PC-3 (cell line): ENCODE data around the gene FAM3B. TPM values are rescaled to one million over a fixed set of nuclear protein-coding genes. Genes with fewer than 3 reads are reported as not detected.

Source experiments
- ATAC-seq: fragments of 200-7000 bp; cut with Tn5 transposase; 2 replicates; pipeline ENCODE4 v1.9.1; 2020; ENCODE audit warnings: mild to moderate bottlenecking, moderate library complexity
- BruUV-seq: library from RNA; stranded (reverse); fragments of 400-500 nt; replicated peaks from 2 replicates; lab custom pipeline; 2021; lab: Mats Ljungman, UMichigan
- CTCF ChIA-PET: fragments of 300-600 bp; sonication (Branson Sonifier 250); formaldehyde crosslinking; loops from one replicate; lab custom pipeline; 2022; ENCODE audit warnings: antibody characterized with exemption; lab: Charles Lee
- POLR2A ChIA-PET: fragments of 300-600 bp; sonication (Branson Sonifier 250); formaldehyde crosslinking; loops from one replicate; lab custom pipeline; 2022; ENCODE audit warnings: antibody characterized with exemption; ENCODE audit not compliant: unreplicated experiment; lab: Charles Lee
- DNase-seq: peaks from one replicate; pipeline ENCODE4 v3.0.0-alpha.2; 2015
- H2AFZ ChIP-seq: fragments of 300-600 bp; sonication (generic); 2 replicates; pipeline ENCODE4 v1.6.0; 2016; ENCODE audit warnings: antibody characterized with exemption, low read length
- H3F3A ChIP-seq: fragments of 300-600 bp; sonication (generic); one replicate; pipeline ENCODE4 v1.6.0; 2017; ENCODE audit warnings: antibody characterized with exemption, low read length, control low read depth, mild to moderate bottlenecking; ENCODE audit not compliant: unreplicated experiment
- H3K27ac ChIP-seq: fragments of 300-600 bp; sonication (generic); 2 replicates; pipeline ENCODE4 v1.5.1; 2016; ENCODE audit warnings: mild to moderate bottlenecking, low read length
- H3K27me3 ChIP-seq: fragments of 300-600 bp; sonication (generic); 2 replicates; pipeline ENCODE4 v1.6.1; 2016; ENCODE audit warnings: low read length, mixed read lengths
- H3K36me3 ChIP-seq: fragments of 300-600 bp; sonication (generic); 2 replicates; pipeline ENCODE4 v1.6.1; 2016; ENCODE audit warnings: low read depth, mixed run types, low read length, mixed read lengths
- H3K4me1 ChIP-seq: fragments of 300-600 bp; sonication (generic); 2 replicates; pipeline ENCODE4 v1.5.1; 2016; ENCODE audit warnings: low read length; ENCODE audit not compliant: insufficient read depth
- H3K4me2 ChIP-seq: fragments of 300-600 bp; sonication (generic); 2 replicates; pipeline ENCODE4 v1.6.0; 2016; ENCODE audit warnings: low read length
- H3K4me3 ChIP-seq: fragments of 300-600 bp; sonication (generic); 2 replicates; pipeline ENCODE4 v1.5.1; 2016; ENCODE audit warnings: mild to moderate bottlenecking, low read length, mixed read lengths
- H3K79me2 ChIP-seq: fragments of 300-600 bp; sonication (generic); 2 replicates; pipeline ENCODE4 v1.6.1; 2017; ENCODE audit warnings: low read length, mixed read lengths
- H3K9ac ChIP-seq: fragments of 300-600 bp; sonication (generic); 2 replicates; pipeline ENCODE4 v1.6.0; 2016; ENCODE audit warnings: mild to moderate bottlenecking, low read length
- H3K9me2 ChIP-seq: fragments of 300-600 bp; sonication (generic); replicated peaks from 2 replicates; pipeline ENCODE4 v1.6.1; 2016; ENCODE audit warnings: mixed run types, low read length, mixed read lengths
- H3K9me3 ChIP-seq: fragments of 300-600 bp; sonication (generic); 2 replicates; pipeline ENCODE4 v1.6.1; 2016; ENCODE audit warnings: low read length, mixed read lengths
- H4K20me1 ChIP-seq: fragments of 300-600 bp; sonication (generic); 2 replicates; pipeline ENCODE4 v1.6.1; 2016; ENCODE audit warnings: low read length, mixed read lengths
- CTCF ChIP-seq: fragments of 300-600 bp; sonication (generic); conservative IDR thresholded peaks from 2 replicates; pipeline ENCODE4 v1.5.1; 2017; ENCODE audit warnings: antibody characterized with exemption, low read depth, mild to moderate bottlenecking, low read length
- EZH2 ChIP-seq: fragments of 300-600 bp; sonication (generic); IDR thresholded peaks from one replicate; pipeline ENCODE4 v1.6.1; 2017; ENCODE audit warnings: antibody characterized with exemption, mild to moderate bottlenecking, low read length; ENCODE audit not compliant: unreplicated experiment
- EZH2phosphoT487 ChIP-seq: fragments of 300-600 bp; sonication (generic); IDR thresholded peaks from 2 replicates; pipeline ENCODE4 v1.6.1; 2018; ENCODE audit warnings: mild to moderate bottlenecking, antibody characterized with exemption, low read length, borderline replicate concordance
- intact Hi-C: fragments of 100-400 bp; cut with micrococcal nuclease; formaldehyde crosslinking; loops from 2 replicates; pipeline ENCODE4 v1.9.0; 2023
- total RNA-seq: library from RNA; depleted of rRNA; stranded (reverse); fragments of >200 nt; gene quantifications from 2 replicates; pipeline ENCODE4 v1.2.3, GENCODE V29; 2014

The FAM3B gene
- total RNA-seq, 1 experiment from 2014 or later, result not detected

- BruUV-seq, result no TSS peak
- no peak overlapping the region for H3K9ac ChIP-seq
Measured at GRCh38 chr21:41283211-41283818, 33.3 kb upstream of the FAM3B start.

GRCh38 chr21:41289431-41289830, 27.2 kb upstream of the FAM3B start:
- no peak overlapping the region for H3K9ac ChIP-seq
- no peak overlapping the region for H3K27ac ChIP-seq
- H3K4me3 ChIP-seq, result no peak overlapping the region
- H4K20me1 ChIP-seq, result no peaks in the 10 kb centered on the region
- no peaks in the 10 kb centered on the region for H3F3A ChIP-seq
- ATAC-seq (no peak), DNase-seq (no peak)
- no peaks in the 10 kb centered on the region for H3K36me3 ChIP-seq
- POLR2A ChIA-PET, result no interaction called here
- TF ChIP-seq EZH2 (no peak), CTCF (no peak), EZH2phosphoT487 (no peak)
- no peaks in the 10 kb centered on the region for H3K9me3 ChIP-seq
- H3K9me2 ChIP-seq, result no peaks in the 10 kb centered on the region
- H3K27me3 ChIP-seq, result no peaks in the 10 kb centered on the region
- H3K4me1 ChIP-seq, result no peaks in the 10 kb centered on the region
- BruUV-seq, result no TSS peak
- intact Hi-C loops, result loop anchor here (10.0 kb wide), 1 partner anchor 135 kb away; the partner anchor contains the start of gene MX1
- H3K79me2 ChIP-seq, result no peaks in the 10 kb centered on the region
- CTCF ChIA-PET, result no interaction called here
- no peak overlapping the region for H2AFZ ChIP-seq
- no peak overlapping the region for H3K4me2 ChIP-seq

More at GRCh38 chr21:41283211-41283818, 33.3 kb upstream of the FAM3B start:
- H3K9me3 ChIP-seq, result no peaks in the 10 kb centered on the region
- TF ChIP-seq EZH2 (no peak), CTCF (peak; percentile 92), EZH2phosphoT487 (no peak)
- ChIA-PET POLR2A (interaction anchor here (0.6 to 1.5 kb wide), 3 partner anchors 65 to 1118 kb away, joined by 3 to 12 read pairs (median 3); partner anchors contain the start of gene MX1), CTCF (interaction anchor here (0.5 to 1.9 kb wide), 14 partner anchors 61 to 595 kb away, joined by 3 to 31 read pairs (median 4); no protein-coding TSS in a partner anchor)
- H4K20me1 ChIP-seq, result no peaks in the 10 kb centered on the region
- no peak overlapping the region for H3K4me3 ChIP-seq
- H3K9me2 ChIP-seq, result no peaks in the 10 kb centered on the region
- ATAC-seq (peak; percentile 99), DNase-seq (peak; percentile 90)
- H3K27ac ChIP-seq, result no peak overlapping the region
- H3K4me2 ChIP-seq, result no peak overlapping the region
- intact Hi-C loops, result loop anchor here (1.0 to 10.0 kb wide), 6 partner anchors 64 to 329 kb away; partner anchors contain the start of gene MX1
- no peaks in the 10 kb centered on the region for H3F3A ChIP-seq
- H2AFZ ChIP-seq, result no peak overlapping the region
- H3K4me1 ChIP-seq, result no peaks in the 10 kb centered on the region
- H3K79me2 ChIP-seq, result no peaks in the 10 kb centered on the region
- no peaks in the 10 kb centered on the region for H3K36me3 ChIP-seq
- no peaks in the 10 kb centered on the region for H3K27me3 ChIP-seq

GRCh38 chr21:41290106-41290799, 26.3 kb upstream of the FAM3B start:
- DNase-seq (no peak), ATAC-seq (no peak)
- H3K4me2 ChIP-seq, result no peak overlapping the region
- no peak overlapping the region for H3K4me3 ChIP-seq
- intact Hi-C loops, result no loop called here
- no peaks in the 10 kb centered on the region for H3K9me3 ChIP-seq
- H4K20me1 ChIP-seq, result no peaks in the 10 kb centered on the region
- ChIA-PET CTCF (no interaction called here), POLR2A (no interaction called here)
- H3K4me1 ChIP-seq, result no peaks in the 10 kb centered on the region
- H2AFZ ChIP-seq, result no peak overlapping the region
- no peak overlapping the region for H3K9ac ChIP-seq
- H3F3A ChIP-seq, result no peaks in the 10 kb centered on the region
- H3K9me2 ChIP-seq, result no peaks in the 10 kb centered on the region
- no peaks in the 10 kb centered on the region for H3K79me2 ChIP-seq
- no peaks in the 10 kb centered on the region for H3K36me3 ChIP-seq
- H3K27ac ChIP-seq, result no peak overlapping the region
- H3K27me3 ChIP-seq, result no peaks in the 10 kb centered on the region
- BruUV-seq, result no TSS peak
- TF ChIP-seq EZH2phosphoT487, result no peak
- TF ChIP-seq EZH2, result no peak
- no peak for TF ChIP-seq CTCF
